ENCODE measurements around the gene SPATA16.
"Not testable (repeated sequence)": the region's sequence is repeated elsewhere in the genome, so short reads cannot be mapped to it uniquely, and the experiment has no call there.

SPATA16 gene

DNA sequence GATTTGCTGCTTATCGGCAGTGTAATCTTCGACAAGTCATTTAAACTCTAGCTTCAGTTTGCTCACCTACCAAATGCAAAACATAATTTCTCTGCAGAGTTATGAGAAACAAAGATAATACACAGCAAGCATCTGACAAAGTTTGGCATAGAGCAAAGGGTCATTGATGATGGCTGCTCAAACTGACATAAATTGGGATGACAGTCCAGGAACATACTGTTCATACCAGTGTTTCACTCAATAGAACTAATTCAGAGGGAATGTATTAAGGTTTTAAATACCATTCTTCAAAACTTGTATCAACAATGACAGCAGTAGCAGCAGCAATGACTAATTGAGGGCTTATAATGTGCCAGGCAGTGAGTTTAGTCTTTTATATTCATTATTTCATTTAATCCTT is 137.6 kb downstream of the SPATA16 start:
- no peak for DNase-seq

DNA sequence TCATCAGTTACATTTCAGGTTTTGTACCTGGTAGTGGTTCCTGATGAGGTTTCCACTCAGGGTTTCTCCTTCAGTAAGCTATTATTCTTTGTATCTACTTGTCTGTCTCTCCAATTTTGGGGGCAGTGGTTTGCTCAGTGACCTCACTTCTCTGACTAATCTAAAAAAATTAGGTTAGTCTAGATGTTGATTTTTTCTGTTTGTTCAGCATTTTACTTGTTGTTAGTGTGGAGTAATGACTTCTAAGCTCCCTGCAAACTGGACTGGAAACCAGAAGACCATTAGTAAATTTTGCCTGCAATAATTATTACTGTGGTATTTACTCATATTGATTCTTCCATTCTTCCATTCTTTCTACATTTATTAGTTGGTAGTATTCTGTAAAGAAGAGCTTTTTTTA is 139.4 kb downstream of the SPATA16 start:
- DNase-seq = no peak

DNA sequence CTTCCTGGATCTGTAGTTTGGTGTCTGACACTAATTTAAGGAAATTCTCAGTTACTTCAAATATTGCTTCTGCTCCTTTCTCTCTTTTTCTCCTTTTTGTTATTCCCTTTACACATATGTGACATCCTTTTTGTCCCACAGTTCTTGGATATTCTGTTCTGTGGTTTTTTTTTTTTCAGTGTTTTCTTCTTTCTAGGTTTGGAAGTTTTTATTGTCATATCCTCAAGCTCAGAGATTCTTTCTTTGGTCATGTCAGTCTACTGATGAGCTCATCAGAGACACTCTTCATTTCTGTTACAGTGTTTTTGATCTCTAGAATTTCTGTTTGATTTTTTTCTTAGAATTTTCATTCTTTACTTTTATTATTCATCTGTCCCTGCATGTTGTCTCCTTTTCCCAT is 140.5 kb downstream of the SPATA16 start:
- no peak for DNase-seq

DNA sequence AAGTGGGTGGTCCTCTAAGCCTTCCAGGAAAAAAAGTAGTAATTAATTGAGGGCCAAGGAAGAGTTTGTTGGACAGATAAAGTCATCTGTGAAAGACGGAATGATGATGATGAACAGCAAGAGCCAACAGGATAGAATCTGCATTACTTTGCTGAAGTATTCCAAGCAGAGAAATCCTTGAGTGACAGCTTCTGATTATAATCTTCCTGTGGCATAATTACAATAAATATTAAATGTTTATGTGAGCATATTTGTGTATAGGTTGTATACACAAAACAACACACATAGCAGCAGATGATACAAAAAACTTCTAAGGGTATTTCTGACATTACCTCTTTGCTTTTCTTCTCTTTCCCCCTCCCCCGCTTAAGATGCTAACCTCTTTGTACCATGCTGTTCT is 147.6 kb downstream of the SPATA16 start:
- no peak for DNase-seq

DNA sequence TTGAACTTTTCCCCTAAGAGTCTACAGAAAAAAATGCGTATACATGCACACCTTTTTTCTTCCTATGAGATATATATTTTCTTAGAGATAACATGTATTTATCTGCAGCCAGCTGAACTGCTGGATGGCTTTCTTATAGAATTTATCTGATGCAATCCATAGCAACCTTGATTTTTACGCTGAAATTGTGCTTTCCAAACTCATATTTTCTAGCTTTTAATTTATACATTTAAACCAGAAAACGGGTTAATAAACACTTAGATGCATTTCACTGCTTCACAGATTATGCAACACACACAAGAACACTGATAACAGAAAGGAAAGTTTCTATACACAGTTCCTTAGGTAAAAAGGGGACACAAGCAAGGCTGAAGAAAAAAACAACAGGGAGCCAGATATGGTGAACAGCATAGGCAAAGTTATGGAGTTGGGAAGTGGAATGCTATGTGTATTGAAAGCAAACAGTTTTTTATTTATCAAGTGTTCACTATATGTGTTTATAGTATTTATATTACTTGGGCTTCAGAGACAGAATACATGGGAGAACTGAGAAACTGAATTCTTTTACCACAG is 149.5 kb downstream of the SPATA16 start:
- no peak for DNase-seq

DNA sequence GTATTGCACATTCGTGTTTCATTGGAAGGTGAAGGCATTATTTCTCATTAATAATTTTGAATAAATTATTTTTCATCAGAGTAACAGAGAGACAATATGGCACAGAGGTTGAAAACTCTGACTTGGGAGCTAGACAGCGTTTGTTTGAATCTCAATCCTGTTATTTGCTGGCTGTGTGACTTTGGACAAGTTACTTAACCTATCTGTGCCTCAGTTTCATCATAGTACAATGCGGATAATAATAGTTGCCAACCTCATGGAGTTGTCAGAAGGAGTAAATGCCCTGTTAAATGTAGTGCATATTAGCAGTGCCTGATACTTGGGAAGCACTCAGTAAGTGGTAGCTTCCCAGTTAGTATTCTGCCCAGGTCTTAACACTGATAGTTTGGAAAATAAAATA is 151.7 kb downstream of the SPATA16 start:
- DNase-seq = no peak

DNA sequence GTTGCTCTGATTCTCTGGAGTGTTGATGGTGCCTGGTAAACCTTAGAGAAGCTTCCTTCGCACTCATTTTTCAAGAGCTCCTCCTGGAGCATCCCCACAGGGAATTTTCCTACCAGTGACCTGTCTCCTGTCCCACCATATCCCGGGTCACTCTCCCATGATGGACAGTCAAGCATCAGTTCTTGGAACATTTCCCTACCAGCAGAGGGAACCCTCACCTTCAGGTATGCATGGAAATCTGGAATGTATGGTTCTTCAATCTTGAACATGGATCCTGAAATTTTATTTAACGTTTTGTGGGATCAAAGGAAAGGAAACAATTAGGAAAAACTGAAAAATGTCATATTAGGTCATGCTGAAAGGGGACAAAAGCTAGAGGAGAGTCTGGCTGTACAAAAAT is 153.8 kb downstream of the SPATA16 start:
- DNase-seq = no peak

DNA sequence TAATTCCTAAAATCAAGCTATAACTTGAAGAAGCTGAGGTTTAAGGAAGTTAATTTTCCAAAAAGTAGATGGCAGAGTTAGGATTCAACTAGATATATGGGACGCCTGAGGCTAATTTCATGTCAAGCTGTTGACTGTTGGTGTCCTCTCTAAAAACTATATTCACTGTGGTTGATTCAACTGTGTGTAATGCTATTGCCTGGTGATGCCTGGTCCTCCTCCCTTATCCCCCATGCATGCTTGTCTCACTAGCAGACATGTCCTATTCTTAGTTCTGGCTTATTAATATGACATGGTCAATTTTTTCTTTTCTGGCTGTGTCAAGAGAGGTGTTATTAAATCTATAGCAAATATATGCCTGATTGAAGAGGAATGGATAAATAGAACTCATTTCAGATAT is 156.1 kb downstream of the SPATA16 start:
- DNase-seq = no peak

DNA sequence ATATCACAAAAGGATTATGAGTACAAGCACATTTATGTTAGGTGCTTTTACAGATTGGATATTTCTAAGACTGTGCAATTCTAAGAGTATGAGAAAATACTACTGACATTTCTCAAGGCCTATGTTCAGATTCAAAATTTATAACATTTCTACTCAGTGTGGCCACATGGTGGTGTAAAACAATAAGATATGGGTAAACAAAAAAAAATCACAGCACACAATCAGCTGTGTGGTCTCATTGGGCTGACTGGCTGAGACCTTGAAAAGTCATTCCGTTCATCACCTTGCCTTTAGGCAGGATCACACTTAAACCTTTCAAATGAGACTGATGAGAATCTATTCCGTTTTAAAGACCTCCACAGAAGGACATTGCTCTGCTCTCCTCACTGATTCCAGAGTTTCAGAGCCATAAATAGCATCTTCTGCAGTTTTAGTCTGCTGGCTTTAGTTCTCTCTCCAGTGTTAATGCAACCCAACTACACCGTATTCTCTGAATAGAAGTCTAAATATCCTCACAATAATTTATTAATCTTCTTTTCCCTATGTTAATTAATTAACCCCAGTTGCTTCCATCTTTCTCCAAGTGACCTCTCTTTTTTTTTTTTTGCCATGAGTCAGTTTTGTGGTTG is 158.2 kb downstream of the SPATA16 start:
- no peak for DNase-seq

DNA sequence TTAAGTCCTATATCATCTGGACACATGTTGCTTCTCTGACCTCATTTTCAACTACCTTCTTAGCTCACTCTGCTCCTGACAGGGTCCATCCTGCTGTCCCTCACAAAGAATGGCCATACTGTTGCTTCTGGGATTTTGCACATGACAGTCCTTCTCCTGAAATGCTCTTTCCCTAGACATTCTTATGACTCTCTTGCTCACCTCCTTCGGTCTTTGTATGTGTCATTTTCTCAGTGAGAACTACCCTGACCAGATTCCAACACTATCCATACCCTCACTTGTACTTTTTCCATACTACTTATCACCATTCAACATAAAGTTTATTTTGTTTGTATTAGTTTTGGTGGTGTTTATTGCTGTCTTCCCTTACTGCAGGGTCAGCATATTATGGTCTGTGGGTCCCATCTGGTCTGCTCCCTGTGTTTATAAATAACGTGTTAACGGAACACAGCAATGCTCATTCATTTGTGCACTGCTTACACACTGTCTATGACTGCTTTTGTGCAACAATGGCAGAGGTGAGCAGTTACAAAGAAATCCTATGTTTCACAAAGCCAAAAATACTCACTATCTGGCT is 159.5 kb downstream of the SPATA16 start:
- DNase-seq = no peak

DNA sequence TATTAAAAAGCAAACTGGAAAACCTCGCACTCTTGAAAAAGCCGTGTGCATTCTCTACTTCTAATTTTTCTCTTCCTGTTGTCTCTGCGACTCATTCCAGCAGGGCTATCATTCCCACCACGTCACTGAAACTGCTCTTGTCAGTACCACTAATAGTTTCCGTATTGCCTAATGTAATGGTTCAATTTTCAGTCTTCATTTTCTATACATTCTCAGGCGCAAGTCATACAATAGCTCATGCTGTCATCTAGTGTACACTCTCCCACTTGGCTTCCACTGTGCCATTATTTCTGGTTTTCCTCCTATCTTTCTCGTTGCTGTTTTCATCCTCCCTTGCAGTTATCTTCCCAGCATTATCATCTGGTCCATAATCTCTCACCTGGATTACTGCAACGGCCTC is 160.2 kb downstream of the SPATA16 start:
- DNase-seq = no peak

DNA sequence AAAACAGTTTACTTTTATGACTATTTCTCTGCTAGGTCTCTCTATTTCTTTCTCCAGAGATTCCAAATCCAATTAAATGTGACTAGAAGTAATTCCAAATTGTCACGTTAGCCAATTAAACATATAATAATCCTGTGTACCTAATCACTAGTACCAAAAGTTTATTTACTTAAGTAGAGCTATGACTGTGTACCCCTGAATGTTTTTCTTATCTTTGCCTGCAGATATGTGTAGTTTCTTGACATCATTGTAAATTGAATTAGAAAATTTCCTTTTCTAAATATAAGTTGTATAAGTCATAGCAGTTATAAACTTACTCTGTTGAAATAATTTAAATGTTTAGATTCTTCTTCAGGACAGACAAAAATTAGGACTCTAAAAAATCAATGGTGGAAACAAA is 163.3 kb downstream of the SPATA16 start:
- DNase-seq = no peak

DNA sequence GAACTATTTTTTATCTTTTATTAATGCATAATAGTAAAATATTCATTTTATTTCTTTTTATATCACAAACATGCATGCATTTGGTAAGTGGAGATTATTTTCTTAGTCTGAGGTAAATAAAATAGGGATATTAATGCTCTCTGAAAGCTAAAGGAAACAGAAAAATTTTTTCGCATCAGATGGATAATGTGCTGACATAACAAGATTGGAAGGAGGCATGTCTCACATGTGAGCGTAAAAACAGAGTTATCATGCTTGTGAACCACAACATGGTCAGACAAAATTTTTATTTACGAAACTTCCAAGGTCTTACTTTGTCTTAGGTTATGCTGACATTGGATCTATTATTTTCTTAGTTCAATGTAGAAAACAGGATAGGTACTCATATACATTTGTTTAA is 166.1 kb downstream of the SPATA16 start:
- DNase-seq = no peak

DNA sequence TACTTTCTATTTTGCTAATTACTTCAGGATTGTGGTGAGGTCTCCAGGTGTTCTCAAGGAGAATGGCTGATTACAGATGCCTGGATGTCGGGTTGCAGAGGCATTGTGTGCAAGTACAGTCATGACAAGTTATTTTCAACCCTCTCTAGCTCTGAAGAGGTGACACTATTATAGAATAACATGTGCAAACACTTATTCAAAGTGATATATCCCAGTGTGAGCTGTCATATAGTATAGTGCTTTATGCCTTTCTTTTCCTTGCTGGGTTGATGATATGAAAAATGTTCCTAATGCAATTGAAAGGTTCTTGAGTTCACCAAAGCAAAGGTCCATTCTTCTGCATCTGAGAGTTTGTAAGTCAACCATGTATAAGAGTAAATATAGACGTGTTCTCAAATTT is 167.2 kb downstream of the SPATA16 start:
- DNase-seq = no peak

DNA sequence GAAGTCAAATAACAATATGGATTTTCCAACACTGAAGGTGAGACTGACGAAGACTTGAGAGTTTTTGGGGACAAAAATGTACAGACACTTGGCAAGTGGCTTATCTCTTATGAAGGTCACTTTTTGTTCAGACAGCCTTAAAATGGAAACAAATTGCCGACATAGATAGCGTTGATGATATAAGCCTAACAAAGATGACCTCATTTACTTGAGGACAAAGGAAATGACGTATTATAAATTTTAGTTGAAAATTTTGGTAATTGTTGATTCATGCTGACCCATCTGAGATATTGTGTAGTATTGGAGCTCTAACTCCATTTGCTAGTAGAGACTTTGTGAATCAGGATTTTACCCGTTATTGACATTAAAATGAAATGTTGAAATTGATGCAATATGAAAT is 168.3 kb downstream of the SPATA16 start:
- no peak for DNase-seq

DNA sequence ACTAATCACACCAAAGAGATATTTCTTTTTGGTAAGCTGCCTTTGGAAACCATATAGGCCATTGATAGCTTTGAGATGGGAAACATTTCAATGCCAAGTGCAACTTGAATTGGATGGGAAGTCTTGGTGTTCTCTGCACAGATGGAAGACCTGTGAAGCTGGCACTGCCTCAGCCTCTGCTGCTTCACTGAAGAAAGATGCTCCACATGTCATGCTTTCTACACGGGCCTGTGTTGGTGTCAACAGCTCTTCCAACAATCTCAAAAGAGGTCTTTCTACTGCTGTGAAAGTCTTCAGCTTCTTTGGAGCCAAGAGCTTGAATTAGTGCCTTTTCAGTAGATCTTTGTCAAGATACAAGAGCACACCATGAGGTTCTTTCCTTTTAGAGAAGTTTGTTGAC is 169.0 kb downstream of the SPATA16 start:
- DNase-seq = no peak

DNA sequence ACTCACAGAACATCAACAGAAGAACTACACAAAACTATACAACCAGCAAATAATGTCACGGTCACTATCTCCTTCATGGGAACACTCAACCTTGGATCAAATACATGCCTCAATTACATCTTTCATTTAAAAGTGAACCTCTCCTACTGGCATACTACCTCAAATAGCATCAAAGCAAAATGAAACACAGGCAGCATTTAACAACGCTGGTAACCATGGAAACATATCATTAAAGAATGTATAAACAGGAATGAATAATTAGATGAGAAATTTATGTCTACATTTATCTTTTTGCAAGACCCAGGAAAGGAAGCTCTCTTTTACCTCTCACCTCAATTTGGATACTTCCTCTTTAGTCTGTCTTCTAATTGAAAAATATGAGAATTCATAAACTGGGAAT is 172.4 kb downstream of the SPATA16 start:
- DNase-seq = no peak

DNA sequence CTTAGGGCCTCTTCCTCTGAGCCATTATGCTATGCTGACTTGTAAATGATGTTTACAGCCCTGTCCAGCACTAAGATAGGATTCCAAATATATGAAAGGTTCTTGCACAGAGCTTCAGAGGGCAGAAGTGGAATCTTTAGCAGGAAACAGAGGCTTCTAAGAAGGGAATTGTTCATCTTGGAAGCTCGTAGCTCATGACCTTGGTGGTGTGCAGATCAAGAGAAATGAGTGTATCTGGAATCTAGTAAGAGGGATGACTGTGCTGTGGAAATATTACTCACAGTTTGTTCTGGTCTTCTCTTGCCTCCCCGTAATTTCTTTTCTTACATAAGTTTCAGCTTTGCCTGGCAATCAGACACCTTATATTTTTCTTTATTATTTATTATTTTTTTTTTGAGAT is 175.8 kb downstream of the SPATA16 start:
- DNase-seq = no peak

DNA sequence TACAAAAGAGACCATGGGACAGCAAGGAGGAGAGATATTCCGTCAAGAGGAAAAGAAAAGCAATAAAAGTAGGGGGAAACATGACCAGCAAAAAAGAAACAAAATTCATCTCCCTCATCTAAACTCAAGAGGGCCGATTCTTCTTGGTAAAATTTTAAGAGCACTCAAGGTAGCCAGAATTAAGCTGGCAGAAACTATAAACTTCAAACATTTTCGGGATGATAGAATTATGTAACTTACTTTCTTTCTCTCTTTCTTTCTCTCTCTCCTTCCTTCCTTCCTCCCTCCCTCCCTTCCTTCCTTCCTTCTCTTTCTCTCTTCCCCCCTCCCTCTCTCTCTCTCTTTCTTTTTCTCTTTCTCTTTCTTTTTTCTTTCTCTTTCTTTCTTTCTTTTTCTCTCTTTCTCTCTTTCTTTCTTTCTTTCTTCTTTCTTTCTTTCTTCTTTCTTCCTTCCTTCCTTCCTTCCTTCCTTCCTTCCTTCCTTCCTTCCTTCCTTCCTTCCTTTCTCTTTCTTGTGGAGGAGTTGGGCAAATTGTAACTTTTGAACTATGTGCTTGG is 180.3 kb downstream of the SPATA16 start:
- DNase-seq = not testable (repeated sequence)

DNA sequence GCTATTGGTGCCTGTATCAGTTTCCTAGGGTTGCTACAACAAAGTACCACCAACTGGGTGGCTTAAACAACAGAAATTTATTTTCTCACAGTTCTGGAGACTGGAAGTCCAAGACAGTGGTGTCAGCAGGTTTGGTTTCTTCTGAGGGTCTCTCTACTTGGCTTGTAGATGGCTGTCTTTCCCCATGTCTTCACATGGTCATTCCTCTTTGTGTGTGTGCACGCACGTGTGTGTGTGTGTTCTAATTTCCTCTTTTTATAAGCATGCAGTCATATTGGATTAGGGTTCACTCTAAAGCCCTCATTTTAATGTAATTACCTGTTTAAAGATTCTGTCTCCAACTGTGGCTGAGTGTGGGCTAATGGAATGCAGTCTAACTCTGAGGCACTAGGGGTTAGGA is 182.5 kb downstream of the SPATA16 start:
- no peak for DNase-seq

DNA sequence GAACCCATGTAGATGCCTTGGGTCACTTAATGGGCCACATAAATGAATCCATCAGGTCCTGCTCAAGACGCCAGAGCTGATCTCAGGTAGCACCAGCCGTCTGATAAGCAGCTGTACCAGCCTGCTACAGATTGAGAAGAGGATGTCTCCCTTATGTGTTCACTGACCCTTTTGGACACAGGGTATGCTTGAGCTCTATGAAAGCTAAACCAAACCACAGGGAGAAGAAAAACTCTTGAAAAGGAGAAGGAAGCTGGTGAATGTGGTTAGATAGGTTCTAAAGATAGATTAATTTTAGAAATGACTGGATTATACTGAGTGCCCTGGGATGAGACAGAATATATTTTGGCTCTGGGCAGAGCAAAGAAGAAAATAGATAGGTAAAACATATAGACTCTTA is 187.5 kb downstream of the SPATA16 start:
- DNase-seq = no peak

DNA sequence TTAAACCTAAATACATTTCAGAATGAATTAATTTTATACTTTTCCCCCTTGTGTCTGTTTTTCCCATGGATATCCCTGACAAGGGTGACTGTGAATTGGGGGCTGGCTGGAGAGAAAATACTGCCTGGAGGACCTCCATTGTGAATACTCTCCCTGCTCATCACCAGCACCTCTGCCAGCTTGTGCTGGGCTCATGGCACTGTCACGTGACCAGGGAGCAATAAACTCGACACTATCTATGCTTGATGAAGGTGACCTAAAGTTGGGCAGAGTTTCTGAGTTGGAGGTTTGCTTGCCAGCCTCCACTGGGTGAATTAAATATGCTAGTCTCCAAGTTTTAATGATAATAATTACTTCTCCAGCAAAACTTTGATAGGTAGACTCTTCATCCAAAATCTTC is 189.5 kb downstream of the SPATA16 start:
- DNase-seq = no peak

DNA sequence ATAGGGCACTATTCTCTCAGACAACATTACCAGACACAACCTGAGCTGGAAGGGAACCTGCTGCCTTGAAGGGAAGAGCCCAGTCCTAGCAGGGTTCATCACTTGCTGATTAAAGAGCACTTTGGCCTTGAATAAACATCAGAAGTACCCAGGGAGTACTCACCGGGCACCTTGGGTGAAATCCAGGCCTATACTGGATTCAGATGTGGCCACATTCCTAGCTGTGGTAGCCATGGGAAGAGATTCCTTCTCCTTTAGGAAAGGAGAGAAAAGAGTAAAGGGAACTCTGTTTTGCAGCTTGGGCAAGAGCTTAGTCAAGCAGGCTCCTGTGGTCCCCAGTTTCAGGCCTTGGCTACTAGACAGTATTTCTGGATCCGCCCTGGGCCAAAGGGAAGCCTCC is 195.0 kb downstream of the SPATA16 start:
- DNase-seq = no peak

DNA sequence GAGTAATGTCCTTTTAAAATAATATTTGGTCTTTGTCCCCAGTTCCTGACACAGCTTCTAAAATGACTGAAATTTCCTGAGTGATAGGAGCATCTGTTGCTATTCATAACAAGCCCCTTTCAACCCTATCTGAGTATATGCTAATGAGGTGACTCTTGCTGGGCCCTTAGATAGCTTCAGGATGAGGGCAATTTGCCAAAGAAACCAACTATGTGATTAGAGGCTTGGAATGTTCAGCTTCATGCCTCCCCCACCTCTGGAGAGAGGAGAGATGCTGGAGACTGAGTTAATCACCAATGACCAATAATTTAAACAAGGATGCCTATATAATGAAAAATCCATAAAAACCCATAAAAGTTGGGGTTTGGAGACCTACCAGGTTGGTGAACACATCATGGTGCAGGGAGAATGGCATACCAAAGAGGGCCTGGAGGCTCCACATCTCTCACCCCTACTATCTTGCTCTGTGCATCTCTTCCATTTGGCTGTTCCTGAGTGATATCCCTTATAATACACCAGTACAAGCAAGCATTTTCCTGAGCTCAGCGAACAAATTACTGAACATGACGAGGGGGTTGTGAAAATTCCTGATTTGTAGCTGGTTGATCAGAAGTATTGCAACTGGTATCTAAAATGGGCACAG is 201.3 kb downstream of the SPATA16 start:
- DNase-seq = no peak
